Left lung (tissue), 10 donors: ENCODE data around the gene DOK5. TPM values are rescaled to one million over a fixed set of nuclear protein-coding genes. Genes with fewer than 3 reads are reported as not detected.

Source experiments
- ATAC-seq: fragments of 200-7000 bp; cut with Tn5 transposase; one replicate; pipeline ENCODE4 v1.9.1; 2020; ENCODE audit warnings: moderate library complexity
- DNase-seq, 4 donors: peaks; one replicate each; pipeline ENCODE4 v3.0.0-alpha.2; 2013 to 2020
- H3K27ac ChIP-seq, 2 donors: fragments of 200-600 bp; sonication (generic) in 1 of 2; one replicate each; pipeline versions ENCODE4 v1.5.0 to v1.8.0; 2020 to 2021
- H3K27me3 ChIP-seq, 2 donors: fragments of 200-600 bp; sonication (generic) in 1 of 2; one replicate each; pipeline versions ENCODE4 v1.5.0 to v1.8.0; 2020 to 2021
- H3K36me3 ChIP-seq, 2 donors: fragments of 200-600 bp; sonication (generic) in 1 of 2; one replicate each; pipeline versions ENCODE4 v1.5.0 to v1.8.0; 2020 to 2021
- H3K4me1 ChIP-seq, 2 donors: fragments of 200-600 bp; one replicate each; pipeline ENCODE4 v1.8.0; 2021
- H3K4me3 ChIP-seq, 2 donors: fragments of 200-600 bp; sonication (generic) in 1 of 2; one replicate each; pipeline versions ENCODE4 v1.5.0 to v1.8.0; 2020 to 2021; ENCODE audit warnings: mild to moderate bottlenecking in 1 of 2
- H3K9me3 ChIP-seq, 2 donors: fragments of 200-600 bp; sonication (generic) in 1 of 2; one replicate each; pipeline versions ENCODE4 v1.5.0 to v1.8.0; 2020 to 2021
- CTCF ChIP-seq, 2 donors: fragments of 200-600 bp; sonication (generic) in 1 of 2; IDR thresholded peaks; one replicate each; pipeline versions ENCODE4 v1.5.0 to v1.8.0; 2021; ENCODE audit warnings: antibody characterized with exemption in 2 of 2
- intact Hi-C, 2 donors: fragments of 100-400 bp; cut with DNase I; formaldehyde crosslinking; loops; one replicate each; pipeline versions ENCODE4 v1.11.2 to v1.14.2; 2022
- polyA plus RNA-seq, 6 donors: library from polyadenylated mRNA; unstranded; fragments of 120-200 nt; gene quantifications; one replicate each; pipeline ENCODE4 v1.2.1, GENCODE V29; 2013; ENCODE audit not compliant: insufficient read length in 6 of 6
- total RNA-seq, 2 donors: library from RNA; stranded (reverse); fragmentation: NEBNext Ultra II Directional; extraction: Animal tissue kit (Norgen Biotek cat#: 25700); gene quantifications; one replicate each; pipeline ENCODE4 v1.2.1, GENCODE V29; 2021
- donor health status: DM: no; HTN: yes; CAD: no.
- donor health status: DM: no; HTN: no; CAD: no.

DOK5 gene
- total and polyA plus RNA-seq, 8 donors = 0.92 to 3.6 (median 2.4) TPM

GRCh38 chr20:54648421-54649142 lies 173.2 kb downstream of the DOK5 start:
- H3K36me3 ChIP-seq = no peaks in the 10 kb centered on the region
- intact Hi-C loops = loop anchor here in 1 of 2 donors (5.0 to 10.0 kb wide), 2 partner anchors 426 to 544 kb away; no protein-coding TSS in a partner anchor
- H3K4me3 ChIP-seq = no peak overlapping the region
- no peak for DNase-seq
- TF ChIP-seq CTCF (IDR thresholded peaks at IDR 0.05) = no peak
- H3K27ac ChIP-seq = no peak overlapping the region
- H3K27me3 ChIP-seq = no peaks in the 10 kb centered on the region
- no peak for ATAC-seq
- no peaks in the 10 kb centered on the region for H3K9me3 ChIP-seq
- H3K4me1 ChIP-seq = no peaks in the 10 kb centered on the region

- peak; percentile 67 to 70 for TF ChIP-seq CTCF (IDR thresholded peaks at IDR 0.05)
- Histone ChIP-seq H3K36me3 (no peaks in the 10 kb centered on the region), H3K9me3 (no peaks in the 10 kb centered on the region), H3K27me3 (no peaks in the 10 kb centered on the region), H3K4me1 (peaks cover 0 to 3% of the 10 kb centered on the region in 2 donors), H3K4me3 (no peak overlapping the region), H3K27ac (peak overlapping the region in 1 of 2 donors; percentile 16)
- ATAC-seq = peak; percentile 94
- peak in 3 of 4 donors; percentile 71 to 89 (median 76) for DNase-seq
- intact Hi-C loops = loop anchor here in 1 of 2 donors (5.0 to 10.0 kb wide), 2 partner anchors 427 to 545 kb away; no protein-coding TSS in a partner anchor
These were observed 174.1 kb downstream of the DOK5 start for GRCh38 chr20:54649511-54649962.

- no peaks in the 10 kb centered on the region for H3K9me3 ChIP-seq
- H3K27ac ChIP-seq = peak overlapping the region in 1 of 2 donors; percentile 16
- no peak for TF ChIP-seq CTCF (IDR thresholded peaks at IDR 0.05)
- peaks cover 0 to 3% of the 10 kb centered on the region in 2 donors for H3K4me1 ChIP-seq
- H3K36me3 ChIP-seq = no peaks in the 10 kb centered on the region
- intact Hi-C loops = no loop called here
- H3K4me3 ChIP-seq = no peak overlapping the region
- ATAC-seq (no peak), DNase-seq (peak in 1 of 4 donors; percentile 36)
- no peaks in the 10 kb centered on the region for H3K27me3 ChIP-seq
These were observed 174.8 kb downstream of the DOK5 start for GRCh38 chr20:54650052-54650719.

GRCh38 chr20:54651252-54651651 lies 175.9 kb downstream of the DOK5 start:
- Histone ChIP-seq H3K9me3 (no peaks in the 10 kb centered on the region), H3K36me3 (no peaks in the 10 kb centered on the region), H3K27ac (no peak overlapping the region), H3K27me3 (no peaks in the 10 kb centered on the region), H3K4me3 (no peak overlapping the region), H3K4me1 (peaks cover 0 to 3% of the 10 kb centered on the region in 2 donors)
- ATAC-seq = no peak
- TF ChIP-seq CTCF (IDR thresholded peaks at IDR 0.05) = no peak
- intact Hi-C loops = no loop called here
- no peak for DNase-seq

GRCh38 chr20:54654450-54654849 lies 179.1 kb downstream of the DOK5 start:
- intact Hi-C loops = no loop called here
- H3K36me3 ChIP-seq = no peaks in the 10 kb centered on the region
- H3K27ac ChIP-seq = no peak overlapping the region
- H3K9me3 ChIP-seq = no peaks in the 10 kb centered on the region
- peaks cover 0 to 3% of the 10 kb centered on the region in 2 donors for H3K4me1 ChIP-seq
- peak; percentile 34 for ATAC-seq
- TF ChIP-seq CTCF (IDR thresholded peaks at IDR 0.05) = no peak
- H3K4me3 ChIP-seq = no peak overlapping the region
- peak in 2 of 4 donors; percentile 75 to 90 for DNase-seq
- no peaks in the 10 kb centered on the region for H3K27me3 ChIP-seq
